ENCODE results near the gene ANTXR2.
A peak's percentile ranks its signal among the peaks of the same experiment; 100 is the strongest.

ANTXR2 gene

DNA sequence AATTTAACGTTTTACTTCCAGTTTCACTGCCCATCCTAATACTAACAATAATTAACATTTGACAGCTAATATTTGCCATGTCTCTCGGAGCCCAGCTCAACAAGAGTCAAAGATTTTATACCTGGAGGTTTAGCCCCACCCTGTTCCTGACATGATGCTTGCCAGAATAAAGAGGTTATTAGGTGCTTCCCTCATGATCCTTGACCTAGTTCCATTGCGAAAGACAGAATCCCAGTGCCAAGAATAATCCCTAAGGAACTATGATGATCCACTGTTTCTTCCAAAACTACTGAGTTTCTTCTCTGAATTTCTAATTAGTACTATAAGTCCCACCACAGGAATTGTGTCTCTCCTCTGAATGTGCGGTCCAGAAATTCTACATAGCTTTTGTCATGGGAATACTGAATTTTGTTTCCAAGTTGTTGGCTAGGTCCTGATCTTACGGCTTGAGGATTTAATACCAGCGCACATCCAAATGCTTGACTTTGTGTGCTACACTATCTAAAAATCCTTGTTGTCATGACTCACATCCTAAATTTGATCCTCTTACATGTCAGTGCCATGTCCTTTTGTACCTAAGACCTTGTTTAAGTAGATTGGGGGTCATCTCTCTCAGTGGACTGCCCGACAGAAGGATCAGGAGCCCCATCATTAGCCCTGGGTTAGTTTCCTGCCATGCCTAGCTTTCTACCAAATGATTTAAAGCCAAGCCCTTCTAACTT lies 23.1 kb downstream of the ANTXR2 start:
- no peak for DNase-seq (ENCODE audit: extremely low read depth, low read depth)
- TF ChIP-seq, protein P1, sequence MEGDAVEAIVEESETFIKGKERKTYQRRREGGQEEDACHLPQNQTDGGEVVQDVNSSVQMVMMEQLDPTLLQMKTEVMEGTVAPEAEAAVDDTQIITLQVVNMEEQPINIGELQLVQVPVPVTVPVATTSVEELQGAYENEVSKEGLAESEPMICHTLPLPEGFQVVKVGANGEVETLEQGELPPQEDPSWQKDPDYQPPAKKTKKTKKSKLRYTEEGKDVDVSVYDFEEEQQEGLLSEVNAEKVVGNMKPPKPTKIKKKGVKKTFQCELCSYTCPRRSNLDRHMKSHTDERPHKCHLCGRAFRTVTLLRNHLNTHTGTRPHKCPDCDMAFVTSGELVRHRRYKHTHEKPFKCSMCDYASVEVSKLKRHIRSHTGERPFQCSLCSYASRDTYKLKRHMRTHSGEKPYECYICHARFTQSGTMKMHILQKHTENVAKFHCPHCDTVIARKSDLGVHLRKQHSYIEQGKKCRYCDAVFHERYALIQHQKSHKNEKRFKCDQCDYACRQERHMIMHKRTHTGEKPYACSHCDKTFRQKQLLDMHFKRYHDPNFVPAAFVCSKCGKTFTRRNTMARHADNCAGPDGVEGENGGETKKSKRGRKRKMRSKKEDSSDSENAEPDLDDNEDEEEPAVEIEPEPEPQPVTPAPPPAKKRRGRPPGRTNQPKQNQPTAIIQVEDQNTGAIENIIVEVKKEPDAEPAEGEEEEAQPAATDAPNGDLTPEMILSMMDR (IDR thresholded peaks at IDR 0.05; ENCODE audit: low read depth, low read length): no peak

DNA sequence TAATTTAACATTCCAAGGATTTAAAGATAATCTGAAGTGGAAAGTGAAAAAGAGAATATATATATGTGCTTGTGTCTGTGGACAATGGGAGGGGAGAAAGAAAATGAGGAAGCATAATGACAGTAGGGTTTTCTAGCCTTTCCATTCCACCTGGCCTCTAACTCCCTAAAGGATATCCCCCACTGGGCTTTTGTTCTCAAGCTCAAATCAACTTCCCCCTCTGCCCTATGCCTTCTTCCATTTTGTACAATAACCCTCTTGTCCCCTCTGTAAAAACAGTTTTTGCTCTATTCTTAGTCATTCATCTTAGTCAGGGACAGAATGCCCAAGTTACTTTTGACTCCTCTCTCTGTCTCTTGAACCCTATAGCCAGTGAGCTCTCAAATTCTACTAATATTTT lies 23.6 kb downstream of the ANTXR2 start:
- TF ChIP-seq, protein P1 (IDR thresholded peaks at IDR 0.05; ENCODE audit: low read depth, low read length): no peak
- no peak for DNase-seq (ENCODE audit: extremely low read depth, low read depth)

DNA sequence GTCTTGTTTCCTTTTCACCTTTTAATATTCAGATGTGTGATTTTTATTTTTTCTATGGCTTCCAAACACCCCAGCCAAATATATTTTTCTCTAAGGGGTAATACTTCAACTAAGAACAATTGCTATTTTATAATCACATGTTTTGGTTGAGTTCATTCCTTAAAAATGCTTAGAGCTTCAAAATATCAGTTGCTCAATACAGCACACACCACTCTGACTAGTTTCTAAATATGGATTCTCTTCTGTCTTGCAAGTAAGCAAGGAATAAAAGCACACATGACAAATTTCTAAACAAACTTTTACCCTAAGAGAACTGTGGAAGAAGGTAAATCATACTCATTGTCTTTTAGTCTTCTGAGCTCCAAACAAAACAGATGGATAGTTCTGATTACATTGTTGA lies 27.2 kb downstream of the ANTXR2 start:
- peak; percentile 15 for DNase-seq (ENCODE audit: extremely low read depth, low read depth)
- TF ChIP-seq, protein P1 (IDR thresholded peaks at IDR 0.05; ENCODE audit: low read depth, low read length): no peak

DNA sequence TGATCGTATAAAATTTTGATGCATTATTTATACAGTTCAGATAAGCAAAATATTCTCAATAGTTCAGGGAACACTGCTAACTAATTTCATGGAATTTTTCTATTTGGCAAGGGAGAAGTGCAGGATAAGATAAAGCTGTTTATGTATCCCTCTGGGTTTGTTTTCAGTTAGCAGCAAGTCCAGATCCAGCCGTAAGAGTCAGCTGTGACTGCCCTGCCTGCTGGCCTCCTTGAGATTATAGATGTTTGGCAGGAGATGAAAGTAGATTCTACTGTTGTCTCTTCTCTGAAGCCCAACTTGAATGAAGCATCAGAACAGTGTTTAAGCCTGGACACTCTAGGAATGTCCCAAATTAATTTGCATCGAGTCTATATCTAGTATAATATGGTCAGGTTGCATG lies 29.5 kb downstream of the ANTXR2 start:
- no peak for DNase-seq (ENCODE audit: extremely low read depth, low read depth)
- TF ChIP-seq, protein P1 (IDR thresholded peaks at IDR 0.05; ENCODE audit: low read depth, low read length): no peak

DNA sequence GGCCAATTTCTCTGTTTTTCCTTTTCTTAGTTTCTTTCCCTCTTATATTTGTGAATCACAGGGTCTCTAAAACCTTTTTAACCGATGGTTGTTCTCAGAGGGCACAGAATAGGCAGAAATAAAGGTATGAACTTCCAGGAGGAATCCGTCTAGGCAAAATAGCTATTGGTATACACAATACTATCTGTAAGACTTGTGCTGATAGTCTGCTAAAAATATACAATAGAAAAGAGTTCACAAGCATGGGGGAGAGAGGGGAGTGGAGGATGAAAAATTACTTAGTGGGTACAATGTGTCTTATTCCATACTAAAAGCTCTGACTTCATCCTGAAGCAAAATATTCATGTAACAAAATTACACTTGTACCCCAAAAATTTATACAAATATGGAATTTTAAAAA lies 30.2 kb downstream of the ANTXR2 start:
- TF ChIP-seq, protein P1 (IDR thresholded peaks at IDR 0.05; ENCODE audit: low read depth, low read length): no peak

DNA sequence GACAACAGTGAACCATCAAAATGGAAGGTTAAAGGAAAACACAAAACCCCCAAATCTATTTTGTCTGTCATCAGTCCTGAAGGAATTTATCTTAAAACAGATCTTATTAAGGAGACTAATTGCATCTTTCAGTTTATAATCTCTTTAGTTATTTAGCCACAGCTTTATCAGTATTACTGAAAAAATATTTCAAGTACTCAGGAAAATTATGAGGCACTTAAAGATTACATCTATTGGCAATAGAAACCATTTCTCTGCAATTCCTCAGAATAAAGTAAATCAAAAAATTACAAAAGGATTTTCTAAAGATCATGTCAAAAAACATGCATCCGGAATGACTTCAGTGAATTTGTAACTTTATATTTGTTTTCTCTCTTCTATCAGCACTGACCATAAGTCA lies 35.2 kb downstream of the ANTXR2 start:
- no peak for DNase-seq (ENCODE audit: extremely low read depth, low read depth)
- TF ChIP-seq, protein P1 (IDR thresholded peaks at IDR 0.05; ENCODE audit: low read depth, low read length): no peak

More for the DNA sequence above, 30.2 kb downstream of the ANTXR2 start:
- DNase-seq (ENCODE audit: extremely low read depth, low read depth): no peak

DNA sequence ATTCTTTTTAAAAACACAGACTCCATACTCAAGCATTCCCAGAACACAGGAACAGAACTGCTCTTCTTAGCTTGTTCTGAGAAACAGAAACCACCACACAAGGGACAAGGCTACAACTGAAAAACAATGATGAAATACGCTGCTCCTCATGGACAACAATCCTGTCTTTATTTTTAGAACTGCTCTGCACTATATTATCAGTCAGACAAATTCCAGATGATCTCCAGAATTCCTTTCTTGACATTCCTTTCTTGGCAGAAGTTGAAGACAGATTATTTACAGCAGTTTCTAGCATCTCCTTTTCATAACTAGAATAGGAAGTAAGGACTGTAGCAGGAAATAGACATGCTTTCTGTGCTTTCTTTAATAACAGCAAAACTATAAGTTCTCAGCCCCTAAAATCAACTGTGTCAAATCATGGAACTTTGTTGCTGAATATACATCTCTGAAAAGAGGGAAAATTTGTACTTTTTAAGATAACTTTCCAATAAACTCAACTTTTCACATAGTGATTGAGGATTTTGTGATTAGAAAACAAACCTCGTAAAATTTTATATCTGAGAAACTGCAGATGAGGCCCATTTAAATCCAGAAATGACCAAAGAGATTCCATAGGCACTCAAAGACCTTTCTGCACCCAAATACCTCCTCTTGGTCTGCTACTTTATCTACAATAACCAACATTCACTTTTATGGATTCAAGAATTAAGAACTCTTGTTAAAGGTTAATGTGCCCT lies 35.9 kb downstream of the ANTXR2 start:
- TF ChIP-seq, protein P1 (IDR thresholded peaks at IDR 0.05; ENCODE audit: low read depth, low read length): no peak

More for the DNA sequence above, 35.9 kb downstream of the ANTXR2 start:
- DNase-seq (ENCODE audit: extremely low read depth, low read depth): peak; percentile 58
